Body of pancreas (tissue), 4 donors: ENCODE data around the gene RGS18. TPM values are rescaled to one million over a fixed set of nuclear protein-coding genes. Genes with fewer than 3 reads are reported as not detected.
"Not testable (repeated sequence)": the region's sequence is repeated elsewhere in the genome, so short reads cannot be mapped to it uniquely, and the experiment has no call there.

Experiments
- ATAC-seq: fragments of 150-250 bp; one replicate; pipeline ENCODE4 v1.9.1; 2016
- DNase-seq, 4 donors: peaks; one replicate each; pipeline ENCODE4 v3.0.0-alpha.2; 2019
- H3K27ac ChIP-seq, 4 donors: fragments of 200-600 bp; sonication (generic); 1 replicate in 3 of 4; 2 replicates in 1 of 4; pipeline versions ENCODE4 v1.5.1 to v1.6.1; 2016 to 2019; ENCODE audit warnings: mild to moderate bottlenecking in 1 of 4, mixed read lengths in 1 of 4, moderate library complexity in 1 of 4
- H3K27me3 ChIP-seq, 2 donors: fragments of 200-600 bp; sonication (generic); one replicate each; pipeline ENCODE4 v1.6.0; 2016; ENCODE audit warnings: mild to moderate bottlenecking in 1 of 2
- H3K36me3 ChIP-seq, 2 donors: fragments of 200-600 bp; sonication (generic); replicated peaks in 1 of 2; 2 replicates each; pipeline ENCODE4 v1.5.1; 2016; ENCODE audit warnings: low read depth in 2 of 2; ENCODE audit not compliant: insufficient read depth in 1 of 2
- H3K4me1 ChIP-seq: fragments of 200-600 bp; sonication (generic); one replicate; pipeline ENCODE4 v1.6.0; 2016
- H3K4me3 ChIP-seq, 2 donors: fragments of 200-600 bp; sonication (generic); 1 replicate in 1 of 2; 2 replicates in 1 of 2; pipeline ENCODE4 v1.5.1; 2016 to 2019
- H3K9me3 ChIP-seq, 3 donors: fragments of 200-600 bp; sonication (generic); 1 replicate in 2 of 3; 2 replicates in 1 of 3; pipeline ENCODE4 v1.5.1; 2016
- CTCF ChIP-seq, 7 experiments: fragments of 450-650 bp in 4 of 7; fragments of 200-600 bp in 3 of 7; sonication (generic) in 3 of 7; IDR thresholded peaks; one replicate each; pipeline ENCODE4 v1.5.1; 2016 to 2019; ENCODE audit warnings: antibody characterized with exemption in 7 of 7
- POLR2A ChIP-seq, 3 donors: fragments of 450-650 bp; IDR thresholded peaks; one replicate each; pipeline ENCODE4 v1.6.1; 2016; ENCODE audit warnings: antibody characterized with exemption in 3 of 3, mild to moderate bottlenecking in 2 of 3
- WGBS, 2 donors: methylation state at CpG; one replicate each; pipeline ENCODE4 v1.1.5; 2017; 5-methylcytosine and 5-hydroxymethylcytosine counted together
- intact Hi-C: fragments of 100-400 bp; cut with DNase I; formaldehyde crosslinking; loops from one replicate; pipeline ENCODE4 v1.15.1; 2023
- total RNA-seq, 2 donors: library from RNA; depleted of rRNA; stranded (reverse); fragments of >200 nt; gene quantifications; one replicate each; pipeline ENCODE4 v1.1.0, GENCODE V29; 2016

Gene RGS18
- total RNA-seq, 2 donors from 2014 or later = 1.0 to 2.3 TPM

DNA sequence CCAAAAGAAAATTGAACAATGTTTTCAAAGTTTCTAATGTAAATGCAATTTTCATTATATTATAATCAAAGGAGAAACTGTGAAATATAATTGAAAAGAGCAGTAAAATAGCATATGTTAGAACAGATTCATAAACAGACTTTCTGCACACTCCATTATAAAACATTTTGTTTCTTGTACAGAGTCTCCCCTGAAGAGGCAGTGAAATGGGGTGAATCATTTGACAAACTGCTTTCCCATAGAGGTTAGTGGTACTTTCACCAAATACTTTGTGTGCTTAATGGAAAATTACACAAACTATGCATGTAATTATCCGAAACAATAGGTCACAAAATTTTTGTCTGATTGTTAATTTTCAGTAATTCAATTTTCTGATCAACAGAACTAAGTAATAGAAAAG is 1.9 kb downstream of the RGS18 start:
- Histone ChIP-seq H3K9me3 (no peaks in the 10 kb centered on the region), H3K27me3 (no peaks in the 10 kb centered on the region), H3K36me3 (no peaks in the 10 kb centered on the region), H3K27ac (no peak overlapping the region), H3K4me3 (no peak overlapping the region), H3K4me1 (no peaks in the 10 kb centered on the region)
- WGBS, 2 donors = 63 to 67% methylated on average over 1 of the region's 1 CpG
- DNase-seq = no peak
- TF ChIP-seq CTCF (IDR thresholded peaks at IDR 0.05) = no peak
- TF ChIP-seq POLR2A (IDR thresholded peaks at IDR 0.05) = no peak
- ATAC-seq = no peak
- intact Hi-C loops = no loop called here

DNA sequence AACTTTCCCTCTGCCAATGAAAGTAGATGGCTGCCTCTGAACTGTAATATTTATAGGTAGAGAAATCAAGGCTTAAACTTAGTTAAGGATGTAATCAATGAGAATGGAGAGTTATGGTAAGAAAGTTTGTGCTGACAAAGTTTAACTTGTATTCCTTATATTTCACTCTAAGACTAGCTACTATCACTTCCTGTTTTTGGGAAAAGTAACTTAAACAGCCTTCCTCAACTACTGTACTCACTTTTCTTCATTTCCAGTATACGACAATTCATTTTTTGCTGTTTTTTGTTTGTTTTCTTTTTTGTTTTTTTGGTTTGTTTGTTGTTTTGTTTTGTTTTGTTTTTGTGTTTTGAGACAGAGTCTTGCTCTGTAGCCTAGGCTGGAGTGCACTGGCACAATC is 3.7 kb downstream of the RGS18 start:
- no peaks in the 10 kb centered on the region for H3K36me3 ChIP-seq
- H3K27ac ChIP-seq = no peak overlapping the region
- no peaks in the 10 kb centered on the region for H3K9me3 ChIP-seq
- intact Hi-C loops = no loop called here
- no peaks in the 10 kb centered on the region for H3K27me3 ChIP-seq
- H3K4me1 ChIP-seq = no peaks in the 10 kb centered on the region
- no peak overlapping the region for H3K4me3 ChIP-seq
- no peak for TF ChIP-seq POLR2A (IDR thresholded peaks at IDR 0.05)
- TF ChIP-seq CTCF (IDR thresholded peaks at IDR 0.05) = no peak
- 83 to 94% methylated on average over 1 of the region's 1 CpG for WGBS, 2 donors
- ATAC-seq = no peak
- no peak for DNase-seq

GRCh38 chr1:192162376-192162775 is 4.1 kb downstream of the RGS18 start:
- H3K27me3 ChIP-seq = no peaks in the 10 kb centered on the region
- no peaks in the 10 kb centered on the region for H3K9me3 ChIP-seq
- H3K4me1 ChIP-seq = no peaks in the 10 kb centered on the region
- no peaks in the 10 kb centered on the region for H3K36me3 ChIP-seq
- TF ChIP-seq POLR2A (IDR thresholded peaks at IDR 0.05) (no peak), CTCF (IDR thresholded peaks at IDR 0.05) (no peak)
- ATAC-seq = no peak
- no peak overlapping the region for H3K4me3 ChIP-seq
- WGBS, 2 donors = 70 to 76% methylated on average over 5 of the region's 5 CpGs
- no peak for DNase-seq
- intact Hi-C loops = no loop called here
- no peak overlapping the region for H3K27ac ChIP-seq

- H3K36me3 ChIP-seq, H3K4me3 ChIP-seq, H3K27ac ChIP-seq, ATAC-seq, H3K27me3 ChIP-seq, H3K9me3 ChIP-seq, H3K4me1 ChIP-seq, DNase-seq, intact Hi-C loops: not testable (repeated sequence)
- WGBS, 2 donors = 74 to 87% methylated on average over 7 of the region's 7 CpGs
Observed at GRCh38 chr1:192165002-192165401, 6.7 kb downstream of the RGS18 start.

DNA sequence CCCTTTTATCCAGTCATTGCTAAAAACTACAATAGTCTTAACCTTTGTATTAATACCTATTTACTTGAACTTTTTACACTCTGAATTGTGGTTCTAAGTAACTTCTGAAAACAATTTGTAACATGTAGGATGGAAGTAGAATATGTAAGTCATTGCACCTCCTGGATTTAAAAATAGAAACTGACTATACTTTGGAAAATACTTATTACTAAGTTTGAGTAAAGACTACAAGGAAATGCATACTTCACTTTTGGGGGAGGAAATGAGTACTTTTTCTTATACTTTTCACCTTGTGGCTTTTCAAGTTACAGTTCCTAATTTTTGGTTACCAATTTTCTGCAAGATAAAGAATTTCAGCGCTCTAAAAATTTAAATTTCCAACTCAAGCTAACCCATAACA is 8.7 kb downstream of the RGS18 start:
- no peaks in the 10 kb centered on the region for H3K27me3 ChIP-seq
- H3K27ac ChIP-seq = no peak overlapping the region
- DNase-seq (no peak), ATAC-seq (no peak)
- no peaks in the 10 kb centered on the region for H3K36me3 ChIP-seq
- peaks cover 7% of the 10 kb centered on the region for H3K4me1 ChIP-seq
- H3K9me3 ChIP-seq = no peaks in the 10 kb centered on the region
- intact Hi-C loops = no loop called here
- no peak for TF ChIP-seq POLR2A (IDR thresholded peaks at IDR 0.05)
- WGBS, 2 donors = 74 to 90% methylated on average over 1 of the region's 1 CpG
- H3K4me3 ChIP-seq = no peak overlapping the region

DNA sequence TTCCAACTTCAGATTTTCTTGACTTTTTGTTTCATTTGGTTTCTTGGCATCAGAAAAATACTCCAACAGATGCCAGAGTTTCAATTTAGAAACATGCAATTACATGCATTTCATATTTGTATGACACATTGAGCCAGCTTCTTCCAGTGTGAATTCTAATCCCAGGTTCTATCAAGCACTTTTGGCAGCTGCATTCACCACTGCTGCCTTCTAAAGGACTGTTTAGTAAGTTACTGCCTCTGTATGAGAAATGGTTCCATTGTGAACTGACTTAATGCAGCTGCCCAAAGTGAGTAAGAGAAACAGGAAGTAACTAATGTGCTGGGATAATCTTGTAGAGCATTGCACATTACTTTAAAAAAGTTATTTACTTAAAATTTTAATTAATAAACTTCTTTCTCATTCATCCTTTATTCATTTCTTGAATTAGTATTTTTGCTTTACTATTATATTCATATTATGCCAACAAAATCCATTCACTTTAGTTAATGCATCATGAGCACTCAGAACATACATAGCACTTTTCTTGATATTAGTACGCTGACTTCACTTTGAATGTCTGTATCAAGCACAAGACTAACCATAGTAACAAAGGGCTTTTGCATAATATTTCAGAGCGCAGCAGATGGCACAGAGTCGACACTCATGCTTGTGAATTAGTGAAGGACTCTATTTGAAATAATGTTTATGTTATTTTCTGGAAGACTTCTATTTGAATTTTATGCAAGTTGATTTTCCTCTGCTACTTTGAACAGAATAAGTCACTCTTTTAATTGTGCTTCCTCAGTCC is 9.8 kb downstream of the RGS18 start:
- Histone ChIP-seq H3K4me1 (peaks cover 7% of the 10 kb centered on the region), H3K27me3 (no peaks in the 10 kb centered on the region), H3K9me3 (no peaks in the 10 kb centered on the region), H3K27ac (no peak overlapping the region), H3K4me3 (no peak overlapping the region), H3K36me3 (no peaks in the 10 kb centered on the region)
- DNase-seq (no peak), ATAC-seq (no peak)
- intact Hi-C loops = no loop called here
- WGBS, 2 donors = 87 to 88% methylated on average over 3 of the region's 3 CpGs
- TF ChIP-seq CTCF (IDR thresholded peaks at IDR 0.05) = no peak
- TF ChIP-seq POLR2A (IDR thresholded peaks at IDR 0.05) = no peak
